Keratinocyte (primary cell): ENCODE data around the gene RFX2.

Source experiments
- EZH2 ChIP-seq: IDR thresholded peaks from one replicate; pipeline ENCODE4 v1.6.1; 2012; ENCODE audit warnings: inconsistent platforms, mild to moderate bottlenecking, low read length, moderate library complexity
- TF ChIP-seq, protein P1 (sequence below), 3 experiments: IDR thresholded peaks in 1 of 3; conservative IDR thresholded peaks in 1 of 3; optimal IDR thresholded peaks in 1 of 3; 2 replicates in 2 of 3; 3 replicates in 1 of 3; pipeline versions ENCODE3 to v1.5.1; 2011; ENCODE audit warnings: low read length in 3 of 3, mild to moderate bottlenecking in 3 of 3, moderate library complexity in 2 of 3, control low read depth in 1 of 3, inconsistent platforms in 1 of 3; ENCODE audit not compliant: insufficient read depth in 2 of 3; ENCODE audit errors: extremely low read depth in 1 of 3

DNA sequence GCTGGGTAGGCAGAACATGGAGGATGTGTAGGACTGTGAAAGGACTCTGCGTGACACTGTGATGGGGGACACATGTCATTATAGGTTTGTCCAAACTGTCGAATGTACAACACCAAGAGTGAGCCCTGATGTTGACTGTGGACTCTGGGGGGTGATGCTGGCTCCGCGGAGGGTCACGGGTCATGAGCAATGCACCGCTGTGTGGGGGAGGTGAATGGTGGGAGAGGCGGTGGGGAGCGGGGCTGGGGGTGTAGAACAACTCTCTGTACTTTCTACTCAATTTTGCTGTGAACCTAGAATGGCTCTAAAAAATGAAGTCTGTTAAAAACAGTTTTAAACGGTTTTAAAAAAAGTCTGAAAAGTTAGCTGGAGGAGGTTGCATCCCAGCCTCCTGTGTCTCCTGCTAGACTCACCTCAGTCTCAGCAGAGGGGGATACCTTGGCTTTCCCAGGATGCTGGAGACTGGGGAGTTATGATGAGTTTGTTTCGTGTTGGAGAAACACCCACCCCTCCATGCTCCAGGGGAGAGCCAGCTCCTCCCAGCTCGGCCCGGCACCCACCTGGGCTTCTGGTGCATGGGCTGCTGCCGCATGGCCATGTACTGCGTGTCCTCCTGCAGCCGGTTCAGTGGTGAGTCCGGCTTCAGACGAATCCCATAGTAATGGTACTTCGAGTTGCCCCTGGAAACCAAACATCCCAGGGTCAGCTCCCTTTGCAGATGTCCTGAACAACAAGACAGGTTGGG, 97.7 kb downstream of the RFX2 start:
- TF ChIP-seq, protein P1, sequence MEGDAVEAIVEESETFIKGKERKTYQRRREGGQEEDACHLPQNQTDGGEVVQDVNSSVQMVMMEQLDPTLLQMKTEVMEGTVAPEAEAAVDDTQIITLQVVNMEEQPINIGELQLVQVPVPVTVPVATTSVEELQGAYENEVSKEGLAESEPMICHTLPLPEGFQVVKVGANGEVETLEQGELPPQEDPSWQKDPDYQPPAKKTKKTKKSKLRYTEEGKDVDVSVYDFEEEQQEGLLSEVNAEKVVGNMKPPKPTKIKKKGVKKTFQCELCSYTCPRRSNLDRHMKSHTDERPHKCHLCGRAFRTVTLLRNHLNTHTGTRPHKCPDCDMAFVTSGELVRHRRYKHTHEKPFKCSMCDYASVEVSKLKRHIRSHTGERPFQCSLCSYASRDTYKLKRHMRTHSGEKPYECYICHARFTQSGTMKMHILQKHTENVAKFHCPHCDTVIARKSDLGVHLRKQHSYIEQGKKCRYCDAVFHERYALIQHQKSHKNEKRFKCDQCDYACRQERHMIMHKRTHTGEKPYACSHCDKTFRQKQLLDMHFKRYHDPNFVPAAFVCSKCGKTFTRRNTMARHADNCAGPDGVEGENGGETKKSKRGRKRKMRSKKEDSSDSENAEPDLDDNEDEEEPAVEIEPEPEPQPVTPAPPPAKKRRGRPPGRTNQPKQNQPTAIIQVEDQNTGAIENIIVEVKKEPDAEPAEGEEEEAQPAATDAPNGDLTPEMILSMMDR (optimal IDR thresholded peaks at IDR 0.05 in 1 of 3, IDR thresholded peaks at IDR 0.05 in 1 of 3, conservative IDR thresholded peaks at IDR 0.05 in 1 of 3; ENCODE audit: extremely low read depth in 1 of 3, insufficient read depth in 2 of 3, low read length in 3 of 3), result no peak
- TF ChIP-seq EZH2, result no peak
